Measurements from ENCODE around the gene COL13A1. TPM values are rescaled to one million over a fixed set of nuclear protein-coding genes. Genes with fewer than 3 reads are reported as not detected.

The COL13A1 gene
- total and polyA plus RNA-seq, 5 donors from 2014 or later, result not detected

DNA sequence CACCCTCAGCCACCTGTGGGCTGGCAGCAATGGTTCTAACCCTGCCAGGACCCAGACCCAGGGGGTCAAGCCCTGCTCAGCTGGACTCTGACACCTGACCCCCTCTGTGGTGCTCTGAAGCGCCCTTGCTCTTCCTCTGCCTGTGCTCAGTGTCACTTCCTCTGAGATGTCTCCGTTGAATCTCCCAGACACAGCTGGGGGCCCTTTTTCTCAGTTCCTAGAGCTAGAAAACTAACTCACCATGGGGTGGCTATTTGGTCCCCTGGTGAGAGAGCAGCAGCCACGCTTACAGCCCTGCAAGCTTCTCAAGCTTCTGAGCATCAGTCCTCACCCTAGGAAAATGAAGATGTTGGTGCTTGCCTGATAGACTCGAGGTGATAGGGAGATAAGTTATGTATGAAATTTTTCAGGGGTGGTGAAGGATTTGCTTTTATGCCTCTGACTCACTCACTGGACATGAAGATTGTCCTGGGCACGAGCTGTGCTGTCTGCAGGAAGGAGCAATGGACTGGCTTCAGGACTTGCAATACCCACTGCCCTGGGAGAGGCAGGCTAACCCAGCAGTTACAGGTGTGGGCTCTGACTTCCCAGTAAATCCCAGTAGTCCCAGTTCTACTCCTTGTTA, 29.6 kb downstream of the COL13A1 start:
- ATAC-seq (ENCODE audit: low read depth in 2 of 2), result no peak
- H3K4me1 ChIP-seq (ENCODE audit: control insufficient read depth, insufficient read depth, low read length, poor library complexity, severe bottlenecking), result no peaks in the 10 kb centered on the region
- no peaks in the 10 kb centered on the region for H3K36me3 ChIP-seq (ENCODE audit: control insufficient read depth, insufficient read depth, low read length)
- no peak overlapping the region for H3K27ac ChIP-seq (ENCODE audit: insufficient read depth, low read length, poor library complexity, severe bottlenecking)
- no peaks in the 10 kb centered on the region for H3K27me3 ChIP-seq (ENCODE audit: control insufficient read depth, insufficient read depth, low read length)
- no peak for DNase-seq
- no peak overlapping the region for H3K4me3 ChIP-seq (ENCODE audit: low read depth, low read length)
- Mint-ChIP-seq H3K9me3 (peaks cover 0 to 2% (median 0%) of the 10 kb centered on the region in 7 donors), H3K36me3 (no peaks in the 10 kb centered on the region), H3K4me1 (no peaks in the 10 kb centered on the region), H3K4me3 (no peak overlapping the region), H3K27me3 (peaks cover 4% of the 10 kb centered on the region), H3K27ac (no peak overlapping the region)
- no peaks in the 10 kb centered on the region for H3K9me3 ChIP-seq (ENCODE audit: control insufficient read depth in 2 of 2, low read length in 2 of 2)

DNA sequence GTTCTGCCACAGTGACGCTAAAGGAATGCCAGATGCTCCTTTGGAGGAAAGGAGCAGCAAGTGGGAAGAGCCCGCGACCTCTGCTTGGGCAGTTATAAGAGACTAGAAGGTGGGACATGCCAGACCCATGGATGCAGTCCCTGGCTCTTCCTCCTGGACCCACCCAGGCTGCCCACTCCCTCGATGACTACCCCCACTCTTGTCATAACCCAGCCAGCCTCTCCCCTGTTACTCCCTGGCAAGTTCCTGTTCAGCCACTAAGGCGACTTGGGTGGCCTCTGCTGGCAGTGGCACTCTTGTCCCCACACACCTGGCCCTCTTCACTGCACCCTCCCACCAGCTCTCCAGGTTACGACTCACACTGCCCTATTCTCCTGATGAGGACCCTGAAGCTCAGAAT, 33.5 kb downstream of the COL13A1 start:
- Mint-ChIP-seq H3K4me3 (no peak overlapping the region), H3K27ac (no peak overlapping the region), H3K9me3 (peaks cover 0 to 2% (median 0%) of the 10 kb centered on the region in 7 donors), H3K4me1 (no peaks in the 10 kb centered on the region), H3K27me3 (peaks cover 8% of the 10 kb centered on the region), H3K36me3 (no peaks in the 10 kb centered on the region)
- no peaks in the 10 kb centered on the region for H3K9me3 ChIP-seq (ENCODE audit: control insufficient read depth in 2 of 2, low read length in 2 of 2)
- no peaks in the 10 kb centered on the region for H3K4me1 ChIP-seq (ENCODE audit: control insufficient read depth, insufficient read depth, low read length, poor library complexity, severe bottlenecking)
- no peaks in the 10 kb centered on the region for H3K36me3 ChIP-seq (ENCODE audit: control insufficient read depth, insufficient read depth, low read length)
- no peak for ATAC-seq (ENCODE audit: low read depth in 2 of 2)
- no peak for DNase-seq
- no peaks in the 10 kb centered on the region for H3K27me3 ChIP-seq (ENCODE audit: control insufficient read depth, insufficient read depth, low read length)
- H3K27ac ChIP-seq (ENCODE audit: insufficient read depth, low read length, poor library complexity, severe bottlenecking), result no peak overlapping the region
- no peak overlapping the region for H3K4me3 ChIP-seq (ENCODE audit: low read depth, low read length)

DNA sequence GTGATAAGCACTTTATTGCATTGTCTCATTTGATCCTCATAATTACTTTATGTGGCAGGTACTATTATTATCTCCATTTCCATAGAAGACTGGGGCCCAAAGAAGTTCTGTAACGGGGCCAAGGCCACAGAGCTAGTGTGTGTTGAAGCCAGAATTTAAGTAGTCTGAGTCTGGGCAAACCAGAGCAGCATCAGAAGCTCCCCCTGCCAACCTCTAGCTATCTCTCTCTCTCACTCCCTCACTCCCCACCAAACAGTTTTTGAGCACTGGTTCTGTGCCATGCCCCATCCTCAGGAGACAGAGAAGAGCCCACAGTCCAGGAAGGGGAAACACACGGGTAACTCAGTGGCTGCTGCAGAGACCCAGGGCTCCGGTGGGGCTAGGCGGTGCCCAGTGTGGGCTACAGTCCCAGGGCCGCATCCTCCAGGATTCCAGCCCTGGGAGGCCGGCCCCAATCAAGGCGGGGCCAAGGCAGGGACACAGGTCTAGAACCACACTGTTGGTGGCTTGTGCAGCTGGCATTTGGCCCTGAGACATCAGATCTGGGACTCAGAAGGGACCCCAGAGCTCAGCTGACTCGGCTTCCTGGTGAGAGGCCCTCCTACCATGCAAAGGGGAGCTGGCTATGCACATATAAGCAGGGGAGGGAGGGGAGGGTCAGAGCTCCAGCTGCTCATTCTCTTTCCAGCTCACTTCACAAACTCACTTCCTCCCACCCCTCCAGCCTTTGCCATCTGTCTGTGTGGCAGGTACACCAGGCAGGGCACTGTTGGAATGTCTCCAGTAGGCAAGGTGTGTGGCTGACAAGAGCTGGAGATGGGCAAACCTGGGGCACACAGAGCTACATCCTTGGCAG, 34.4 kb downstream of the COL13A1 start:
- no peak overlapping the region for H3K4me3 ChIP-seq (ENCODE audit: low read depth, low read length)
- H3K36me3 ChIP-seq (ENCODE audit: control insufficient read depth, insufficient read depth, low read length), result no peaks in the 10 kb centered on the region
- Mint-ChIP-seq H3K27me3 (peaks cover 8% of the 10 kb centered on the region), H3K27ac (no peak overlapping the region), H3K36me3 (no peaks in the 10 kb centered on the region), H3K4me1 (no peaks in the 10 kb centered on the region), H3K9me3 (peaks cover 0 to 2% (median 0%) of the 10 kb centered on the region in 7 donors), H3K4me3 (no peak overlapping the region)
- no peaks in the 10 kb centered on the region for H3K4me1 ChIP-seq (ENCODE audit: control insufficient read depth, insufficient read depth, low read length, poor library complexity, severe bottlenecking)
- H3K27me3 ChIP-seq (ENCODE audit: control insufficient read depth, insufficient read depth, low read length), result no peaks in the 10 kb centered on the region
- H3K27ac ChIP-seq (ENCODE audit: insufficient read depth, low read length, poor library complexity, severe bottlenecking), result no peak overlapping the region
- ATAC-seq (ENCODE audit: low read depth in 2 of 2) (no peak), DNase-seq (no peak)
- no peaks in the 10 kb centered on the region for H3K9me3 ChIP-seq (ENCODE audit: control insufficient read depth in 2 of 2, low read length in 2 of 2)

DNA sequence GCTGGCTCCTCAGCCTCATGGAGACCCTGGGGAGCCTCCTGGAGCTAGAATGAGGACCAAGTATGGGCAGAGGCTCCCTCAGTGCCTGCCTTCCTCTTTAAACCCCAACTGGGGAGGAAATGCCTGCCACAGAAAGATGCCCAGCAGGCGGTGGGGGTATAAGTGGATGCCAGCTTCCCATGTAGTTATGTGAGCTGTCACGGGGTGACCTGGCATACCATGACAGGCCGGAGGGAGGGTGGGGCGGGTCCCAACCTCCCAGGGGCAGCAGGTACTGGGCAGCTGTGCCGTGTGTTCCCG, 35.0 kb downstream of the COL13A1 start:
- peaks cover 0 to 2% (median 0%) of the 10 kb centered on the region in 7 donors for H3K9me3 Mint-ChIP-seq
- H3K4me1 Mint-ChIP-seq, result no peaks in the 10 kb centered on the region
- no peaks in the 10 kb centered on the region for H3K36me3 Mint-ChIP-seq
- peaks cover 8% of the 10 kb centered on the region for H3K27me3 Mint-ChIP-seq
- ATAC-seq (ENCODE audit: low read depth in 2 of 2) (no peak), DNase-seq (no peak)
- Histone ChIP-seq H3K27ac (ENCODE audit: insufficient read depth, low read length, poor library complexity, severe bottlenecking) (no peak overlapping the region), H3K4me3 (ENCODE audit: low read depth, low read length) (no peak overlapping the region), H3K27me3 (ENCODE audit: control insufficient read depth, insufficient read depth, low read length) (no peaks in the 10 kb centered on the region), H3K4me1 (ENCODE audit: control insufficient read depth, insufficient read depth, low read length, poor library complexity, severe bottlenecking) (no peaks in the 10 kb centered on the region), H3K9me3 (ENCODE audit: control insufficient read depth in 2 of 2, low read length in 2 of 2) (no peaks in the 10 kb centered on the region), H3K36me3 (ENCODE audit: control insufficient read depth, insufficient read depth, low read length) (no peaks in the 10 kb centered on the region)
- no peak overlapping the region for H3K4me3 Mint-ChIP-seq
- H3K27ac Mint-ChIP-seq, result no peak overlapping the region

DNA sequence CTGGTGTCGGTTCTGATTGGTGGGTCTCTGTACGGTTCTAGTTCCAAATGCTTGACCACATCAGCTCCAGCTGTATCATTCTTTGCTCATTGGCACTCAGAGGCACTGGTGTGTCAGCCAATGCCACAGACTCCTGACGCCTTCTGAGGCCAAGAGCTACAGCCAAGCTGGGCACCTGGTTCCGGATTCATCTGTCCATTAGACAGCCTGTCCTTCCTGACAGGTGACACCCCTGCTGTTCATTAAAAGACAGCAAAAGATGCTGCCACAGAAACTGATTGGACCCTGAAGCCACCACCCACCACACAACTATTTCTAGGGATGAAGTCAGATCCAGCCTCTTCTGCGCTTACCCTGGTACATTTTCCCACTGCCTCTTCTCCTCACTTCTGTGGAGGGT, 35.6 kb downstream of the COL13A1 start:
- H3K4me3 Mint-ChIP-seq, result no peak overlapping the region
- H3K4me3 ChIP-seq (ENCODE audit: low read depth, low read length), result no peak overlapping the region
- no peak overlapping the region for H3K27ac ChIP-seq (ENCODE audit: insufficient read depth, low read length, poor library complexity, severe bottlenecking)
- H3K9me3 ChIP-seq (ENCODE audit: control insufficient read depth in 2 of 2, low read length in 2 of 2), result no peaks in the 10 kb centered on the region
- H3K36me3 Mint-ChIP-seq, result no peaks in the 10 kb centered on the region
- peaks cover 0 to 2% (median 0%) of the 10 kb centered on the region in 7 donors for H3K9me3 Mint-ChIP-seq
- H3K27me3 ChIP-seq (ENCODE audit: control insufficient read depth, insufficient read depth, low read length), result no peaks in the 10 kb centered on the region
- H3K36me3 ChIP-seq (ENCODE audit: control insufficient read depth, insufficient read depth, low read length), result no peaks in the 10 kb centered on the region
- H3K27ac Mint-ChIP-seq, result no peak overlapping the region
- H3K27me3 Mint-ChIP-seq, result peaks cover 8% of the 10 kb centered on the region
- H3K4me1 Mint-ChIP-seq, result peaks cover 0 to 4% (median 0%) of the 10 kb centered on the region in 4 donors
- ATAC-seq (ENCODE audit: low read depth in 2 of 2), result no peak
- no peaks in the 10 kb centered on the region for H3K4me1 ChIP-seq (ENCODE audit: control insufficient read depth, insufficient read depth, low read length, poor library complexity, severe bottlenecking)
- no peak for DNase-seq

DNA sequence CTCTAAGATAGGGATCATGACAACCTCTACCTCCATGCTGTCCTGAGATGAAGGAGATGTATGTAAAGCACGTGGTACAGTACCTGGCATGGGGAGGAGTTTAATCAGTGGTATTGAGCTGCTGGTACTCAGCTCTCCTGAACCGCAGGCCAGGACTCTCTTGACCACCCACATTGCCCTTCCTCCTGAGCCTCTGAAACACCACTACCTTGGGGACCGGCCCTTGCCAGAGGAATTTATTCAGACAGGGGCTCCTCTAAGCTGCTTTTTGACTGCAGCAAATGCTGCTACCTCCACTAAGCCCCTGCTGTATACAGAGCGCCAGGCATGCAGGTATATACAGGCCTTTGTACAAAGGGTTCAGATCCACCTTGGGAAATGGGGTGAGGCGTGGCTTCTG, 36.7 kb downstream of the COL13A1 start:
- H3K4me3 Mint-ChIP-seq, result no peak overlapping the region
- no peaks in the 10 kb centered on the region for H3K36me3 Mint-ChIP-seq
- peaks cover 0 to 6% (median 0%) of the 10 kb centered on the region in 4 donors for H3K4me1 Mint-ChIP-seq
- H3K9me3 ChIP-seq (ENCODE audit: control insufficient read depth in 2 of 2, low read length in 2 of 2), result no peaks in the 10 kb centered on the region
- H3K4me1 ChIP-seq (ENCODE audit: control insufficient read depth, insufficient read depth, low read length, poor library complexity, severe bottlenecking), result no peaks in the 10 kb centered on the region
- no peak overlapping the region for H3K4me3 ChIP-seq (ENCODE audit: low read depth, low read length)
- peaks cover 0 to 2% (median 0%) of the 10 kb centered on the region in 7 donors for H3K9me3 Mint-ChIP-seq
- H3K36me3 ChIP-seq (ENCODE audit: control insufficient read depth, insufficient read depth, low read length), result no peaks in the 10 kb centered on the region
- no peaks in the 10 kb centered on the region for H3K27me3 ChIP-seq (ENCODE audit: control insufficient read depth, insufficient read depth, low read length)
- H3K27ac Mint-ChIP-seq, result no peak overlapping the region
- no peak overlapping the region for H3K27ac ChIP-seq (ENCODE audit: insufficient read depth, low read length, poor library complexity, severe bottlenecking)
- ATAC-seq (ENCODE audit: low read depth in 2 of 2) (no peak), DNase-seq (no peak)
- H3K27me3 Mint-ChIP-seq, result peaks cover 8% of the 10 kb centered on the region

DNA sequence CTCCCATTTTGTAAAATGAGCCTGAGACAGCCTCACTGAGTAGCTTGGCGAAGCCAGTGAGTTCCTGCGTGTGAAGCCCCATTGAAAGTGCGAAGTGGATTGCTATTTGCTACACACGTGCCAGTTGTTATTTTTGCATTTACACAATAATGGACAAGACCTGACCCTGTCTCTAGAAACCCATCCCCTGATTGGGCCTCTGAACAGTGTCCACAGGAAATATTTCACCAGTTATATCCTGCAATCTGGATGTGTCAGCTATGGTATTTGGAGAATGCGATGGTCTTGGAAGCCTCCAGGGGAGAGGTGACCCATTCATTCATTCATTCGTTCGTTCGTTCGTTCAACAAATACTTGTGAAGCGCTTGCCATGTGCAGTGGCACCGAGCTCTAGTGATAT, 37.1 kb downstream of the COL13A1 start:
- H3K9me3 ChIP-seq (ENCODE audit: control insufficient read depth in 2 of 2, low read length in 2 of 2), result no peaks in the 10 kb centered on the region
- H3K4me3 ChIP-seq (ENCODE audit: low read depth, low read length), result no peak overlapping the region
- ATAC-seq (ENCODE audit: low read depth in 2 of 2) (no peak), DNase-seq (no peak)
- H3K36me3 ChIP-seq (ENCODE audit: control insufficient read depth, insufficient read depth, low read length), result no peaks in the 10 kb centered on the region
- H3K4me1 ChIP-seq (ENCODE audit: control insufficient read depth, insufficient read depth, low read length, poor library complexity, severe bottlenecking), result no peaks in the 10 kb centered on the region
- Mint-ChIP-seq H3K27me3 (peaks cover 8% of the 10 kb centered on the region), H3K36me3 (no peaks in the 10 kb centered on the region), H3K4me3 (no peak overlapping the region), H3K27ac (no peak overlapping the region), H3K9me3 (no peaks in the 10 kb centered on the region), H3K4me1 (peaks cover 0 to 6% (median 0%) of the 10 kb centered on the region in 4 donors)
- H3K27me3 ChIP-seq (ENCODE audit: control insufficient read depth, insufficient read depth, low read length), result no peaks in the 10 kb centered on the region
- H3K27ac ChIP-seq (ENCODE audit: insufficient read depth, low read length, poor library complexity, severe bottlenecking), result no peak overlapping the region

All from CD4-positive, CD25-positive, alpha-beta regulatory T cell (primary cell).